Measurements from ENCODE around the gene PRDM13.

Gene PRDM13

DNA sequence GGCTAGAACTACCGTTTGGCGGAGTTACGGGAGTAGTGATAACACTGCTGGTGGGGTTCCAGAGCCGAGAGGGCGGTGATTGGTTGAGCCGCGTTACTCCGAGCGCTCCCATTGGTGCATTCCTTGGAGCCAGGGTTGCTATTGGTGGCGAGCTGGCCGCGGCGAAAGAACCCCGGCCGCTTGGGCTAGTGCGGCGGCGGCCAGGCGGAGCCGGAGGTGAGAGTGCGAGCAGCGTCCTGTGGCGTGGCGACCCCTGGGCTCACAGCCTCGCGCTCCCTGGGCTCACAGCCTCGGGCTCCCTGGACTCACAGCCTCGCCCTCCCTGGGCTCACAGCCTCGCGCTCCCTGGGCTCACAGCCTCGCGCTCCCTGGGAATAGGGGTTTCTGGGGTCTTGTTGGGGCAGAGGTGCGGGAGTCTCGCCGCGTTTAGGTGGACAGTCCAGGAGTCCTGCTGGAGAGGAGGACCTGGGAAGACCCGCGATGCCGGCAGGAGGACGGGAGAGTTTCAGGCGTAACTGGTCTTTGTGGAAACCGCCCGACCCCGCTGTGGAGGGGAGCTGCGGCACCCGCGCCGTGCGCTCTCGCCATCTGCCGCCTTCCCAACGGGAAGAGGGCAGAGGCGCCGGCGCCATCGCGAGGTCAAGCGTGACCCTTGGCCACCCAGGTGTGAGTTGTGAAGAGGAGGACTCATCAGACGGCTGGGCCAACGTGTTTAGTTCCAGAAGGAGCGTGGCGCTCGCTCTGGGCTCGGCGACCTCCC, 12.2 kb downstream of the PRDM13 start:
- TF ChIP-seq FOXP2 (optimal IDR thresholded peaks at IDR 0.05; ENCODE audit: borderline replicate concordance, extremely low read depth, extremely low read length, insufficient read depth) (no peak), TAF1 (IDR thresholded peaks at IDR 0.05; ENCODE audit: borderline replicate concordance, insufficient read depth, low read length) (no peak), REST (IDR thresholded peaks at IDR 0.05; ENCODE audit: insufficient read depth in 1 of 2, low read depth in 2 of 2, low read length in 2 of 2) (no peak), SIN3A (IDR thresholded peaks at IDR 0.05; ENCODE audit: borderline replicate concordance, insufficient read depth, low read length) (no peak), POLR2AphosphoS5 (IDR thresholded peaks at IDR 0.05; ENCODE audit: low read depth, low read length) (no peak)

- TF ChIP-seq TAF1 (IDR thresholded peaks at IDR 0.05; ENCODE audit: borderline replicate concordance, insufficient read depth, low read length) (no peak), POLR2AphosphoS5 (IDR thresholded peaks at IDR 0.05; ENCODE audit: low read depth, low read length) (no peak), SIN3A (IDR thresholded peaks at IDR 0.05; ENCODE audit: borderline replicate concordance, insufficient read depth, low read length) (no peak), REST (IDR thresholded peaks at IDR 0.05; ENCODE audit: insufficient read depth in 1 of 2, low read depth in 2 of 2, low read length in 2 of 2) (no peak), FOXP2 (optimal IDR thresholded peaks at IDR 0.05; ENCODE audit: borderline replicate concordance, extremely low read depth, extremely low read length, insufficient read depth) (no peak)
Observed at GRCh38 chr6:99619409-99619762, 12.8 kb downstream of the PRDM13 start.

DNA sequence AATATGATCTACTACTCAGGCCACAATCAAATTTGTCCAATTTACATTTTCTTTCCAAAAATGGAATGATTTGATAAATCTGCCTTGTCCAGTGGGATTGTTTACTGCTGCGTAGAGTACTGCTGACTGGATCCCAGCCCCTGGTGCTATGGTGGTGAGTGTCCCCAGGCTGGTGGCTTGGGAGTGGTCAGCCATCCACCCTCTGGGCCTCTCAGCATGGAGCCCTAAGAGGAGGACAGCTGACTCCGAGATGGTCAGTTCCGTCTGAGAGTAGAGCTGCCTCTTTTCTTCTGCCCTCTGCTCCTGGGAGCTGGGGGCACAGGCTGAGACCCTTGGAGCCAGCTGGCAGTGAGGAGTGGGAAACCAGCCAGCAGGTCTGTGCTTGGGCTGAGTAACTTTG, 22.7 kb downstream of the PRDM13 start:
- no peak for TF ChIP-seq POLR2AphosphoS5 (IDR thresholded peaks at IDR 0.05; ENCODE audit: low read depth, low read length)
- TF ChIP-seq TAF1 (IDR thresholded peaks at IDR 0.05; ENCODE audit: borderline replicate concordance, insufficient read depth, low read length) = no peak
- no peak for TF ChIP-seq SIN3A (IDR thresholded peaks at IDR 0.05; ENCODE audit: borderline replicate concordance, insufficient read depth, low read length)
- TF ChIP-seq FOXP2 (optimal IDR thresholded peaks at IDR 0.05; ENCODE audit: borderline replicate concordance, extremely low read depth, extremely low read length, insufficient read depth) = no peak
- no peak for TF ChIP-seq REST (IDR thresholded peaks at IDR 0.05; ENCODE audit: insufficient read depth in 1 of 2, low read depth in 2 of 2, low read length in 2 of 2)

DNA sequence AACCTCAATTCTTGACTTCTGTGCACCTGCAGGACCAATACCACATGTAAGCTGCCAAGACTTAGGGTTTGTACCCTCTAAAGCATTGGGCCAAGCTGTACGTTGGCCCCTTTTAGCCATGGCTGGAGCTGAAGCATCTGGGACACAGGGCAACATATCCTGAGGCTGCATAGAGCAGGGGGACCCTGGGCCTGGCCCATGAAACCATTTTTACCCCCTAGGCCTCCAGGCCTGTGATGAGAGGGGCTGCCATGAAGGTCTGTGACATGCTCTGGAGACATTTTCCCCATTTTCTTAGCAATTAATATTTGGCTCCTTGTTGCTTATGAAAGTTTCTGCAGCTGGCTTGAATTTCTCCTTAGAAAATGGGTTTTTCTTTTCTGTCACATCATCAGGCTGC, 31.0 kb downstream of the PRDM13 start:
- TF ChIP-seq TAF1 (IDR thresholded peaks at IDR 0.05; ENCODE audit: borderline replicate concordance, insufficient read depth, low read length) (no peak), FOXP2 (optimal IDR thresholded peaks at IDR 0.05; ENCODE audit: borderline replicate concordance, extremely low read depth, extremely low read length, insufficient read depth) (no peak), POLR2AphosphoS5 (IDR thresholded peaks at IDR 0.05; ENCODE audit: low read depth, low read length) (no peak), REST (IDR thresholded peaks at IDR 0.05; ENCODE audit: insufficient read depth in 1 of 2, low read depth in 2 of 2, low read length in 2 of 2) (no peak), SIN3A (IDR thresholded peaks at IDR 0.05; ENCODE audit: borderline replicate concordance, insufficient read depth, low read length) (no peak)
